Naive thymus-derived CD4-positive, alpha-beta T cell (primary cell): ENCODE measurements around the gene KANSL1L. TPM values are rescaled to one million over a fixed set of nuclear protein-coding genes. Genes with fewer than 3 reads are reported as not detected.

Source experiments
- ATAC-seq: fragments of 150-1000 bp; cut with Tn5 transposase; 2 replicates; pipeline ENCODE4 v1.10.0; 2021; ENCODE audit warnings: mild to moderate bottlenecking, moderate library complexity
- CTCF ChIA-PET: fragments of 350-600 bp; sonication (Branson Sonifier 250); formaldehyde crosslinking; loops from one replicate; lab custom pipeline; 2021; ENCODE audit warnings: antibody characterized with exemption; lab: Charles Lee
- POLR2A ChIA-PET: fragments of 350-600 bp; sonication (Branson Sonifier 250); formaldehyde crosslinking; loops from one replicate; lab custom pipeline; 2021; ENCODE audit warnings: antibody characterized with exemption, inconsistent platforms; lab: Charles Lee
- DNase-seq, 9 donors: peaks; one replicate each; pipeline versions ENCODE4 v3.0.0 to v3.0.0-alpha.2; 2020 to 2022; ENCODE audit warnings: mixed read lengths in 1 of 9
- H3K27ac ChIP-seq: one replicate; pipeline ENCODE4 v1.7.0; 2013; ENCODE audit warnings: mild to moderate bottlenecking, low read depth, low read length, moderate library complexity
- H3K27me3 ChIP-seq, 2 donors: one replicate each; pipeline ENCODE4 v1.7.0; 2013; ENCODE audit warnings: low read length in 2 of 2, mild to moderate bottlenecking in 2 of 2, moderate library complexity in 2 of 2; ENCODE audit not compliant: control insufficient read depth in 2 of 2, insufficient read depth in 2 of 2
- H3K36me3 ChIP-seq, 3 experiments: 1 replicate in 2 of 3; 2 replicates in 1 of 3; pipeline ENCODE4 v1.7.0; 2013; ENCODE audit warnings: low read length in 3 of 3, mild to moderate bottlenecking in 3 of 3, moderate library complexity in 1 of 3; ENCODE audit not compliant: insufficient read depth in 3 of 3, control insufficient read depth in 2 of 3
- H3K4me1 ChIP-seq, 2 donors: one replicate each; pipeline ENCODE4 v1.7.0; 2013; ENCODE audit warnings: low read length in 2 of 2, mild to moderate bottlenecking in 2 of 2, moderate library complexity in 1 of 2; ENCODE audit not compliant: control insufficient read depth in 2 of 2, insufficient read depth in 2 of 2
- H3K4me3 ChIP-seq: 2 replicates; pipeline ENCODE4 v1.7.0; 2013; ENCODE audit warnings: mild to moderate bottlenecking, low read length
- H3K9me3 ChIP-seq, 3 experiments: 1 replicate in 2 of 3; 2 replicates in 1 of 3; pipeline ENCODE4 v1.7.0; 2013; ENCODE audit warnings: low read length in 3 of 3; ENCODE audit not compliant: control insufficient read depth in 2 of 3
- H3K27ac Mint-ChIP-seq, 9 donors: one replicate each; pipeline ENCODE4 v1.8.0; 2020 to 2022; ENCODE audit warnings: mixed read lengths in 9 of 9, mild to moderate bottlenecking in 8 of 9, moderate library complexity in 5 of 9, inconsistent platforms in 2 of 9
- H3K27me3 Mint-ChIP-seq, 5 donors: one replicate each; pipeline ENCODE4 v1.8.0; 2021 to 2022; ENCODE audit warnings: mixed read lengths in 5 of 5, mild to moderate bottlenecking in 1 of 5
- H3K36me3 Mint-ChIP-seq, 5 donors: one replicate each; pipeline ENCODE4 v1.8.0; 2020 to 2022; ENCODE audit warnings: mixed read lengths in 5 of 5, mild to moderate bottlenecking in 3 of 5, inconsistent platforms in 1 of 5
- H3K4me1 Mint-ChIP-seq, 7 donors: one replicate each; pipeline ENCODE4 v1.8.0; 2020 to 2022; ENCODE audit warnings: mixed read lengths in 7 of 7, mild to moderate bottlenecking in 3 of 7, inconsistent platforms in 1 of 7
- H3K4me3 Mint-ChIP-seq, 10 donors: one replicate each; pipeline ENCODE4 v1.8.0; 2020 to 2022; ENCODE audit warnings: mild to moderate bottlenecking in 10 of 10, mixed read lengths in 10 of 10, moderate library complexity in 6 of 10, inconsistent platforms in 2 of 10
- H3K9me3 Mint-ChIP-seq, 11 donors: one replicate each; pipeline ENCODE4 v1.8.0; 2020 to 2022; ENCODE audit warnings: mixed read lengths in 11 of 11, mild to moderate bottlenecking in 4 of 11, inconsistent platforms in 1 of 11, moderate library complexity in 1 of 11
- intact Hi-C, 2 donors: fragments of 100-400 bp; cut with micrococcal nuclease; formaldehyde crosslinking; loops; one replicate each; pipeline ENCODE4 v1.15.1; 2023
- polyA plus RNA-seq, 2 donors: library from polyadenylated mRNA; unstranded; fragments of 300-500 nt; fragmentation: Illumina TruSeq; gene quantifications; one replicate each; pipeline ENCODE4 v1.2.3, GENCODE V29; 2021
- total RNA-seq, 6 experiments: library from RNA in 5 of 6; stranded (reverse) in 5 of 6; gene quantifications; 1 replicate in 5 of 6; 2 replicates in 1 of 6; pipeline ENCODE4 v1.2.3 and lab custom pipeline; 2021 to 2026

Gene KANSL1L
- total and polyA plus RNA-seq, 7 experiments from 2014 or later = 1.5 to 23.3 (median 8.4) TPM

DNA sequence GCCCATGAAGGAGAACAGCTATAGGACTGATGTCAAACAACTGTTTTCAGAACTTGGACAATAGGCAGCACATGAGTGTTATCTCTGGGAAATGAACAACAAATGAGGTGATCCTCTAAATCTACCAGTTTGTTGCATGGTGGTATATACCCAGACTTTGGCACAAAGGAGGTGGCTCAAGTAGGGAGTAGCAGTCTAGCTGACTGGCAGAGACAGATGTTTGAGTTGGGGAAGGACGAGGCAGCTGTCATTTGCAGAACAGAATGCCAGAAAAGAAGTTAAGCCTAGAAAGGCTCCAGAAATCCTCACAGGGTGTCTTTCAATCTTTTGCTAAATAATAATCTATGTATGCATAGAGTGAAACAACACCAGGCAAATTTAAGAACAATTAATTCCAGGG is 121.4 kb downstream of the KANSL1L start:
- Mint-ChIP-seq H3K9me3 (peaks cover 0 to 24% (median 6%) of the 10 kb centered on the region in 11 donors), H3K36me3 (peaks cover 3 to 57% (median 24%) of the 10 kb centered on the region in 5 donors), H3K27me3 (no peaks in the 10 kb centered on the region), H3K4me3 (no peak overlapping the region), H3K4me1 (no peaks in the 10 kb centered on the region), H3K27ac (no peak overlapping the region)
- no peak overlapping the region for H3K4me3 ChIP-seq
- DNase-seq (no peak), ATAC-seq (no peak)
- intact Hi-C loops = no loop called here
- H3K9me3 ChIP-seq = peaks cover 0 to 5% (median 0%) of the 10 kb centered on the region in 3 experiments
- no peaks in the 10 kb centered on the region for H3K36me3 ChIP-seq
- H3K27me3 ChIP-seq = no peaks in the 10 kb centered on the region
- ChIA-PET CTCF (interaction anchor here (0.7 kb wide), 1 partner anchor 89 kb away, joined by 3 read pairs; no protein-coding TSS in a partner anchor), POLR2A (no interaction called here)
- H3K27ac ChIP-seq = no peak overlapping the region
- H3K4me1 ChIP-seq = no peaks in the 10 kb centered on the region

DNA sequence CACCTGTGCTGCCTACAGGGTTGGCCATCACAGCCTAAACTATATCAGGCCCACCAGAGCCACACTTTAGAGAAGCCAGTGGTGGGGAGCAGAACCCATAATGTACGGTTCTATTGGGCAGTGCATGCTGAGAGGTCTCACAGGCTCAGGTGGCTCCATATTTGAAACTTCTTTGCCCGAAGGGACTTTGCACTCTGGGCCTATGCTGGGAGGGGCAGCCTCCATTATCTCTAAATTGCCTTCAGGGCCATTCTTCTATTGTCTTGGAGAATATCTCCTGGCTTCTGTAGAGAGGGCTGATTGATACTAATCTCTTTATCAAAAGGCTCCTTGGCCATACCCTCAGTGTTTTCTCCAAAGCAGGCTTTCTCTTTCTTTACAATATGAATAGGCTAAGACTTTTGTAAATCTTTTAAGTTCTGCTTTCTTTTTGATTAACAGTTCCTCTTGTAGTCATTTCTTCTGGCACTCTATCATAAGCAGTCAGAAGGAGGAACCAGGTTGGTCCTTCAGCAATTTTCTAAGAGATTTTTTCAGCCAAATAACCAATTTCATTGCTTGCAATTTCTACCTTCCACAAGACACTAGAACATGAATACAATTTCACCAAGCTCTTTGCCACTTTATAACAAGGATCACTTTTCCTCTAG is 124.2 kb downstream of the KANSL1L start:
- POLR2A ChIA-PET = no interaction called here
- no peaks in the 10 kb centered on the region for H3K9me3 ChIP-seq
- DNase-seq = no peak
- Mint-ChIP-seq H3K4me3 (no peak overlapping the region), H3K4me1 (no peaks in the 10 kb centered on the region), H3K27ac (no peak overlapping the region), H3K9me3 (peaks cover 0 to 13% (median 2%) of the 10 kb centered on the region in 11 donors), H3K36me3 (peaks cover 0 to 50% (median 20%) of the 10 kb centered on the region in 5 donors), H3K27me3 (no peaks in the 10 kb centered on the region)
- H3K4me1 ChIP-seq = no peaks in the 10 kb centered on the region
- H3K27ac ChIP-seq = no peak overlapping the region
- H3K36me3 ChIP-seq = no peaks in the 10 kb centered on the region
- H3K27me3 ChIP-seq = no peaks in the 10 kb centered on the region
- intact Hi-C loops = no loop called here
- peak; percentile 31 for ATAC-seq
- H3K4me3 ChIP-seq = no peak overlapping the region
- CTCF ChIA-PET = no interaction called here

DNA sequence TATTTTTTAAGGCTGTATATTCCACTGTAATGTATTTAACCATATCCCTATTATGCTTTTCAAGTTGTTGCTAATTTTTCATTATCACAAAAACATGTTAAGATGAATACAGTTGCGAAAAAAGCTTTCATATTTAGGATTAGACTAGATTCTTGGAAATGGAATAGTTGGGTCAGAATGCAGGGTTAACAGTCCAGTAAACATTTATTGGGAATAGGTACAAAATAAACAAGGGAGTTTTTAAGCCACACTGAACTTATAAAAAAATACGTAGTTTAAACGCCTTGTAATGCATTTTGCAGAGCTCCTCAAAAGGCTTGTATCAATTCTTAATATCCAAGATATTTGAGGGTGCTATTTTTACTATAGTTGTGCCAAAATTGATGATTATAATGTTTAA is 133.1 kb downstream of the KANSL1L start:
- Histone ChIP-seq H3K27ac (no peak overlapping the region), H3K9me3 (no peaks in the 10 kb centered on the region), H3K4me3 (no peak overlapping the region), H3K27me3 (no peaks in the 10 kb centered on the region), H3K36me3 (no peaks in the 10 kb centered on the region), H3K4me1 (no peaks in the 10 kb centered on the region)
- Mint-ChIP-seq H3K4me3 (no peak overlapping the region), H3K27ac (no peak overlapping the region), H3K4me1 (peaks cover 0 to 6% (median 0%) of the 10 kb centered on the region in 7 donors), H3K9me3 (no peaks in the 10 kb centered on the region), H3K27me3 (no peaks in the 10 kb centered on the region), H3K36me3 (peaks cover 0 to 22% (median 6%) of the 10 kb centered on the region in 5 donors)
- ATAC-seq = no peak
- ChIA-PET POLR2A (no interaction called here), CTCF (no interaction called here)
- DNase-seq = no peak
- intact Hi-C loops = no loop called here

DNA sequence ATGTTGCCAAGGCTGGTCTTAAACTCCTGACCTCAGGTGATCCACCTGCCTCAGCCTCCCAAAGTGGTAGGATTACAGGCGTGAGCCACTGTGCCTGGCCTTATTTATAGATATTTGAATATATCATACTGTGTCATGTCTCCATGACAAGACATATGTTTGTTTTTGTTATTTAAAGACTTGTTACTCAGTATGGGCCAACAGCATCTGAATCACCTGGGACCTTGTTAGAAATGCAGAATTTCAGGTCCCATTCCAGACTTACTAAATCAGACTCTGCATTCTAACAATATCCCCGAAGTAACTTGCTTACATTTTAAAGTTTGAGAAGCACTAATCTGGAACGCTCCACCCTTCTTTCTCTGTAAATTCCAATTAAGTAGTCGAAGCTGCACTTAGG is 135.5 kb downstream of the KANSL1L start:
- peaks cover 0 to 17% (median 6%) of the 10 kb centered on the region in 5 donors for H3K36me3 Mint-ChIP-seq
- Histone ChIP-seq H3K9me3 (no peaks in the 10 kb centered on the region), H3K27ac (no peak overlapping the region), H3K4me1 (no peaks in the 10 kb centered on the region), H3K36me3 (no peaks in the 10 kb centered on the region), H3K27me3 (no peaks in the 10 kb centered on the region), H3K4me3 (no peak overlapping the region)
- no peaks in the 10 kb centered on the region for H3K27me3 Mint-ChIP-seq
- POLR2A ChIA-PET = no interaction called here
- ATAC-seq = no peak
- H3K9me3 Mint-ChIP-seq = no peaks in the 10 kb centered on the region
- no peak for DNase-seq
- intact Hi-C loops = no loop called here
- no peak overlapping the region for H3K27ac Mint-ChIP-seq
- H3K4me3 Mint-ChIP-seq = no peak overlapping the region
- CTCF ChIA-PET = no interaction called here
- peaks cover 0 to 9% (median 0%) of the 10 kb centered on the region in 7 donors for H3K4me1 Mint-ChIP-seq

DNA sequence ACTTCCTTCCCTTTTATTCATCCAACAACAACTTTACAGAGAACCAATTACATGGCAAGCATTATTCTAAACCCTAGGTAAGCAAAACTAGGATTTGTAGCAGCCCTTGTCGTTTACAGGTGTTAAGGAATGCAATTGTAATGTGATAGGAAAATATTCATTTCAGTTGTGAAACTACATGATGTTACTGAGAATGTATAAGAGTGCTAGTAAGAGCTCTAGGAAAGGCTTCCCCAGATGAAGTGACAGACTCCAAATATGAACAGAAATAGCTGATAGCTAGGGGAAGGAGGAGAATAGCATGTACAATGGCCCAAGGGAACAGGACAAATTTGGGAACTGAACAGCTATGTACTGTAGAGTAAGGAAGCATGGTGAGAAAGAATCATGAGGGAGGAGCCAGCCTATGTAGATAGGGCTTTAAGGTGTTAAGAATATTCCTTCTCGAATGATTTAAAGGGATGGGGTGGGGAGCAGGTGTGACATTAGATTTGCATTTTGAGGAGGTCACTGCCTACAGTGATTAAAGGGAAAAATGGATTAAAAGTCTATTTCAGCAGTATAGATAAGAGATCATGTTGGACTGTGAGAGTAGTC is 137.0 kb downstream of the KANSL1L start:
- ChIA-PET POLR2A (no interaction called here), CTCF (interaction anchor here (0.5 kb wide), 1 partner anchor 17 kb away, joined by 3 read pairs; no protein-coding TSS in a partner anchor)
- Histone ChIP-seq H3K27ac (no peak overlapping the region), H3K27me3 (no peaks in the 10 kb centered on the region), H3K36me3 (no peaks in the 10 kb centered on the region), H3K4me3 (no peak overlapping the region), H3K4me1 (no peaks in the 10 kb centered on the region), H3K9me3 (no peaks in the 10 kb centered on the region)
- Mint-ChIP-seq H3K27ac (peak overlapping the region in 1 of 9 donors; percentile 3), H3K27me3 (no peaks in the 10 kb centered on the region), H3K9me3 (no peaks in the 10 kb centered on the region), H3K36me3 (peaks cover 0 to 17% (median 7%) of the 10 kb centered on the region in 5 donors), H3K4me3 (no peak overlapping the region), H3K4me1 (peaks cover 0 to 9% (median 0%) of the 10 kb centered on the region in 7 donors)
- ATAC-seq (no peak), DNase-seq (no peak)
- intact Hi-C loops = no loop called here

DNA sequence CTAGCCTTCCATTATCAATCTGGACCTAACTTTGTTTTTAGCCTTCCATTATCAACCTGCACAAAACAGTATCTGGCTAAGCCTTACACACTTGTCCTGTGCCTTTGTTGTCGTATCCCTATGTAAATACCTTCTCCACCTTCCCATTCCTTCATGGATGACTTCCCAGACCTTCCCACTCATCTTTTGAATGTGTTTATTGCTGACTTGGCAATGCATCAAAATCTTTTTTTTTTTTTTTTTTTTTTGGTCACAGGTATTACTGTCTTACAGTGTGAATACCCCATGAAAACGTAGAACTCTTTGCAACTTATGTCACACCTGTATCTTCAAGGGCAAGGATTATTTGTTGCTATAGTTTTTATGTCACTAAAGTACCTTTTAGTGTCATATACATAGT is 143.0 kb downstream of the KANSL1L start:
- peaks cover 0 to 9% (median 1%) of the 10 kb centered on the region in 3 experiments for H3K36me3 ChIP-seq
- Mint-ChIP-seq H3K4me3 (no peak overlapping the region), H3K4me1 (peaks cover 0 to 4% (median 0%) of the 10 kb centered on the region in 7 donors), H3K9me3 (no peaks in the 10 kb centered on the region), H3K27me3 (no peaks in the 10 kb centered on the region), H3K27ac (peak overlapping the region in 3 of 9 donors; percentile 62 to 75 (median 64)), H3K36me3 (peaks cover 0 to 19% (median 11%) of the 10 kb centered on the region in 5 donors)
- no peak overlapping the region for H3K4me3 ChIP-seq
- H3K4me1 ChIP-seq = no peaks in the 10 kb centered on the region
- ChIA-PET POLR2A (no interaction called here), CTCF (no interaction called here)
- intact Hi-C loops = no loop called here
- no peak for ATAC-seq
- H3K27ac ChIP-seq = no peak overlapping the region
- H3K9me3 ChIP-seq = no peaks in the 10 kb centered on the region
- no peaks in the 10 kb centered on the region for H3K27me3 ChIP-seq
- DNase-seq = no peak
